Upper lobe of left lung (tissue), 6 donors: ENCODE data around the gene MRC2. TPM values are rescaled to one million over a fixed set of nuclear protein-coding genes. Genes with fewer than 3 reads are reported as not detected.

Experiments used
- ATAC-seq, 2 donors: fragments of 200-7000 bp; cut with Tn5 transposase; one replicate each; pipeline ENCODE4 v1.9.1; 2022; ENCODE audit warnings: mild to moderate bottlenecking in 2 of 2, moderate library complexity in 2 of 2; ENCODE audit not compliant: low FRiP score in 2 of 2
- DNase-seq, 2 donors: peaks; one replicate each; pipeline ENCODE4 v3.0.0-alpha.2; 2019 to 2020
- H3K27ac ChIP-seq, 4 donors: fragments of 200-600 bp; sonication (generic); one replicate each; pipeline ENCODE4 v1.5.1; 2016 to 2019
- H3K27me3 ChIP-seq, 4 donors: fragments of 200-600 bp; sonication (generic); one replicate each; pipeline ENCODE4 v1.5.1; 2017 to 2019
- H3K36me3 ChIP-seq, 4 donors: fragments of 200-600 bp; sonication (generic); one replicate each; pipeline ENCODE4 v1.5.1; 2016 to 2019
- H3K4me1 ChIP-seq, 4 donors: fragments of 200-600 bp; sonication (generic); one replicate each; pipeline ENCODE4 v1.5.1; 2018 to 2019
- H3K4me3 ChIP-seq, 4 donors: fragments of 200-600 bp; sonication (generic); one replicate each; pipeline ENCODE4 v1.5.1; 2017 to 2019; ENCODE audit warnings: mild to moderate bottlenecking in 2 of 4, moderate library complexity in 1 of 4
- H3K9me3 ChIP-seq, 4 donors: fragments of 200-600 bp; sonication (generic); one replicate each; pipeline ENCODE4 v1.5.1; 2018 to 2019
- EP300 ChIP-seq, 4 donors: sonication (generic); formaldehyde crosslinking; IDR thresholded peaks; one replicate each; pipeline ENCODE4 v1.5.1; 2017; ENCODE audit warnings: antibody characterized with exemption in 4 of 4, control low read depth in 2 of 4
- POLR2A ChIP-seq, 4 donors: fragments of 450-650 bp; IDR thresholded peaks; one replicate each; pipeline ENCODE4 v1.5.1; 2016 to 2017; ENCODE audit warnings: antibody characterized with exemption in 4 of 4, mild to moderate bottlenecking in 2 of 4
- POLR2AphosphoS5 ChIP-seq, 2 donors: sonication (generic); formaldehyde crosslinking; IDR thresholded peaks; one replicate each; pipeline ENCODE4 v1.5.1; 2017; ENCODE audit warnings: antibody characterized with exemption in 2 of 2
- WGBS, 2 donors: methylation state at CpG; one replicate each; pipeline ENCODE4 v1.1.5; 2017 to 2018; 5-methylcytosine and 5-hydroxymethylcytosine counted together
- total RNA-seq, 6 donors: library from RNA; depleted of rRNA in 4 of 6; stranded (reverse); fragments of >200 nt in 4 of 6; gene quantifications; one replicate each; pipeline versions ENCODE4 v1.1.0 to v1.2.1, GENCODE V29; 2016 to 2021
- TF ChIP-seq, protein P1 (sequence below), 6 experiments: fragments of 450-650 bp in 4 of 6; fragments of 200-600 bp in 2 of 6; sonication (generic) in 2 of 6; IDR thresholded peaks; one replicate each; pipeline ENCODE4 v1.5.1; 2016 to 2019; ENCODE audit warnings: antibody characterized with exemption in 6 of 6
- donor health status: DM: no; HTN: no; CAD: no; lungs with moderate emphysema.
- donor health status: DM: no; HTN: yes; CAD: no; lungs with severe emphysema.

Gene MRC2
- total RNA-seq, 6 donors from 2014 or later = 32.1 to 185 (median 116) TPM

DNA sequence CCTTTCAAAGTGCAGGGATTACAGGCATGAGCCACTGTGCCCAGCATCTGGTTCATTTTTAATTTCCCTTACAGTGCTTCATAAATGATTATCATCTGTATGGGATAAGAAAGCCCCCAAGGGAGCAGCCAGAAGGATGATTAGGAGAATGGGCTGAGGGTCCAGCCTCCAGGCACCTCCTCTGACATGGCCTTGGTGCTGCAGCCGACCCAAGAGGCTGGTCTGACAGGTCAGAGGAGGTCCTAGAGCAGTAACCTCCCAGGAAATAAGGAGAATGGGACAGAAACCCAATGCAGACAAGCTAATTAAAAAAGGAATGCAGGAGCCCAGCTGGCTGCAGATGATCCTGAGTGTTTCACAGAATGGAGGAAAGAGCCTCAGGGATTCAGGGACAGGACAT lies 29.0 kb downstream of the MRC2 start:
- Histone ChIP-seq H3K4me3 (no peak overlapping the region), H3K27me3 (no peaks in the 10 kb centered on the region), H3K4me1 (peaks cover 21 to 33% (median 27%) of the 10 kb centered on the region in 4 donors), H3K9me3 (peaks cover 0 to 9% (median 0%) of the 10 kb centered on the region in 4 donors), H3K36me3 (no peaks in the 10 kb centered on the region), H3K27ac (no peak overlapping the region)
- ATAC-seq = no peak
- no peak for DNase-seq
- 63% methylated on average over 1 of the region's 1 CpG for WGBS, 2 donors
- TF ChIP-seq, protein P1, sequence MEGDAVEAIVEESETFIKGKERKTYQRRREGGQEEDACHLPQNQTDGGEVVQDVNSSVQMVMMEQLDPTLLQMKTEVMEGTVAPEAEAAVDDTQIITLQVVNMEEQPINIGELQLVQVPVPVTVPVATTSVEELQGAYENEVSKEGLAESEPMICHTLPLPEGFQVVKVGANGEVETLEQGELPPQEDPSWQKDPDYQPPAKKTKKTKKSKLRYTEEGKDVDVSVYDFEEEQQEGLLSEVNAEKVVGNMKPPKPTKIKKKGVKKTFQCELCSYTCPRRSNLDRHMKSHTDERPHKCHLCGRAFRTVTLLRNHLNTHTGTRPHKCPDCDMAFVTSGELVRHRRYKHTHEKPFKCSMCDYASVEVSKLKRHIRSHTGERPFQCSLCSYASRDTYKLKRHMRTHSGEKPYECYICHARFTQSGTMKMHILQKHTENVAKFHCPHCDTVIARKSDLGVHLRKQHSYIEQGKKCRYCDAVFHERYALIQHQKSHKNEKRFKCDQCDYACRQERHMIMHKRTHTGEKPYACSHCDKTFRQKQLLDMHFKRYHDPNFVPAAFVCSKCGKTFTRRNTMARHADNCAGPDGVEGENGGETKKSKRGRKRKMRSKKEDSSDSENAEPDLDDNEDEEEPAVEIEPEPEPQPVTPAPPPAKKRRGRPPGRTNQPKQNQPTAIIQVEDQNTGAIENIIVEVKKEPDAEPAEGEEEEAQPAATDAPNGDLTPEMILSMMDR (IDR thresholded peaks at IDR 0.05) = no peak
- TF ChIP-seq POLR2AphosphoS5 (IDR thresholded peaks at IDR 0.05) (no peak), POLR2A (IDR thresholded peaks at IDR 0.05) (no peak)

DNA sequence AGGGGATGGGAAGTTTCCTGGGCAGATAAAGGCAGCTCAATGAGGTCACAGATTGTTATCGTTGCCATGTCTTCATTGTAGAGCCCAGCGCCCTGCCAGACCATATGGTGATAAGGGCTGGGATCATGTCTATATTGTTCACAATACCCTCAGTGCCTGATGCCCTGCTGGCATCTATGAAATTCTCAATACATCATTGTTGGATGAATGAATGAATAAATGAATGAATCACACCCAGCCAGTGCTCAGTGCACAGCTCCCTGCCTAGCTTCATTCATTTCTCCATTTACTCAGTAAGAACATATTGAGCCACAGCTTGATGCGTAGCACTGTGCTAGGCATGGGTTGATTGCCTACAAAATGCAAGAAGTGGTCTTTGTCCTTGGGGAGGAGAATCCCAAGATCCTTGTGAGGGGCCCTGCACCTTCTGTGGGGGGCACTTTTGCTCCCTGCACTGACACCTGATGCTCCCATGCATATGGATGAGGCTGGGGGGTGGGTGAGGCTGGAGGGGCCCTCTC lies 29.7 kb downstream of the MRC2 start:
- no peak for ATAC-seq
- Histone ChIP-seq H3K27me3 (no peaks in the 10 kb centered on the region), H3K4me1 (peaks cover 18 to 27% (median 22%) of the 10 kb centered on the region in 4 donors), H3K27ac (no peak overlapping the region), H3K4me3 (no peak overlapping the region), H3K9me3 (peaks cover 0 to 9% (median 0%) of the 10 kb centered on the region in 4 donors), H3K36me3 (no peaks in the 10 kb centered on the region)
- 81 to 90% methylated on average over 3 of the region's 3 CpGs for WGBS, 2 donors
- TF ChIP-seq EP300 (IDR thresholded peaks at IDR 0.05) = no peak
- TF ChIP-seq POLR2AphosphoS5 (IDR thresholded peaks at IDR 0.05) = no peak
- TF ChIP-seq POLR2A (IDR thresholded peaks at IDR 0.05) = no peak
- no peak for DNase-seq

DNA sequence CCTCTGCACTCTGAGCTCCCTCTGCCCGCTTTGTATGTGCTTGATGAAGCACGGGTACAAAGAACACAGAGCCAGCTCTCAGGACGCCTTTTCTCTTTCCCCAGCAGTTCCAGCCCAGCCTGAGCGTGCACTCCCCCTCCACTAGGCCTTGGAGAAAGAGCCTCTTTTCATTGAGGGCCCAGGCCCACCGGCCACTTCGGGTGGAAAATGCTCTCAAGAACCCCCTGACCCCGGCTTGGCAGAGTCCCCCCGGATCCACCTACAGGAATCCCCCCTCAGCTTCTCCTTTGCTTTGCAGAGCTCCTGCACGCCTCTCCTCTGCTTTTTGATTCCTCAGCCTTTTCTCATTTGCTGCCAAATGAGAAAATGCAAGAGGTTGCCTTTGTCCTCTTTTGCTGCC lies 30.2 kb downstream of the MRC2 start:
- no peak for TF ChIP-seq POLR2AphosphoS5 (IDR thresholded peaks at IDR 0.05)
- TF ChIP-seq EP300 (IDR thresholded peaks at IDR 0.05) = no peak
- TF ChIP-seq, protein P1 (IDR thresholded peaks at IDR 0.05) = no peak
- no peak for TF ChIP-seq POLR2A (IDR thresholded peaks at IDR 0.05)
- Histone ChIP-seq H3K4me3 (no peak overlapping the region), H3K4me1 (peaks cover 16 to 23% (median 18%) of the 10 kb centered on the region in 4 donors), H3K27ac (no peak overlapping the region), H3K36me3 (no peaks in the 10 kb centered on the region), H3K9me3 (peaks cover 0 to 9% (median 0%) of the 10 kb centered on the region in 4 donors), H3K27me3 (no peaks in the 10 kb centered on the region)
- no peak for ATAC-seq
- DNase-seq = no peak
- 92% methylated on average over 9 of the region's 9 CpGs for WGBS, 2 donors

DNA sequence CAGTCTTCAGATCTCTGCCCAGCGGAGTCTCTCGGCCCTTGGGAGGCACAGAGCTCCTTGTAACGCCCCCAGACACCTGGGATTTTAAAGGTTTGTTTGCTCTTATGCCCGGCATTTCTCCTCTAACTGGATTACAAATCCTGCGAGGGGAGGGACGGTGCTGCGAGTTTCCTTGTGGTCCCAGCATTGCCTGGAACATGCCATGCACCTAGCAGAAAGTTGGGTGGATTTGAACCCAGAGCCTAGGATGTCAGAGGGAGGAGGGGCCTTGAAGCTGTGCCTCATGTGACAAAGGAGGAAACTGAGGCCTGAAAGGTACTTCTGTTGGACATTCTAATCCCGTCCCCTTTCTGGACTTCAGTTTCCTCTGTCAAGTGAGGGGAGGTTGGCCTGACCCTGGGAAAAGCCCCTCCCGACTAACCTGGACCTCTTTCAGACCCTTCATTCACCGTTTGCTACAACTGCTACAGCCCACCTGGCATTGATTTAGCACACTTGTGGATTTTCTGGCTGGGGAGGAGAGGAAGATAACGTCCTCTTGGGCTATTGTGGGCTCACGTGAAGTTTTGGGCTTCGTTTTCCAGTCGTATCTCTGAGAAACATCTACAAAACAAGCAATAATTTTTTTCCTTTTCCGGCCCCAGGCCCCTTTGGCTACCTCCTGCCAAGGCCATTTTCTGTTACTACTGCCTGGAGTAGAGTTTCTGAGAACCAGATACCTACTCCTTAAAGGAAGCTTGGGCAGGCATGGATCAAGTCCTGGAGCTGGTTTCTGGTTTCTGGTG lies 30.9 kb downstream of the MRC2 start:
- Histone ChIP-seq H3K27ac (no peak overlapping the region), H3K9me3 (peaks cover 0 to 9% (median 0%) of the 10 kb centered on the region in 4 donors), H3K27me3 (no peaks in the 10 kb centered on the region), H3K4me1 (peaks cover 9 to 16% (median 12%) of the 10 kb centered on the region in 4 donors), H3K4me3 (no peak overlapping the region), H3K36me3 (no peaks in the 10 kb centered on the region)
- WGBS, 2 donors = 80 to 92% methylated on average over 15 of the region's 15 CpGs
- ATAC-seq = no peak
- no peak for DNase-seq
- TF ChIP-seq POLR2A (IDR thresholded peaks at IDR 0.05) (no peak), POLR2AphosphoS5 (IDR thresholded peaks at IDR 0.05) (no peak), EP300 (IDR thresholded peaks at IDR 0.05) (no peak)
- TF ChIP-seq, protein P1 (IDR thresholded peaks at IDR 0.05) = no peak

DNA sequence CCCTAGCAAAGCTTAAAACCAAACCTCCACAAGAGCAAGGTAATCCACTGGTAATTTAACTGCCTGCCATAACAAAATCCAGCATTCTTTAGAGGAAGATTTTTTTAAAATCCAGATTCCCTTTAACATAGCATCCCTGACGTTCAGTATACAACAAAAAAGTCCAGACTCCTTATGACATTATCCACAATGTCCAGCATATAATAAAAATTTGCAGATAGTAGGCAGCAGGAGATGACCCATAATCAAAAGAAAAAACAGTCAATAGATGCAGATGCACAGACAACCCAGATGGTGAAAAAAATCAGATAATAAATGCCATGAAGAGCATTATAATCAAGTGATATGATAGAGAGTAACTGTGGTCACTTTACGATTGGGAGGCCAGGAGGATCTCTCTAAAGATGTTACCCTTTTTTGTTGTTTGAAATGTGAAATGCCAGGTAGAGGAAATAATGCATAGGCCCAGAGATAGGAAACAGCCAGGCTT lies 33.2 kb downstream of the MRC2 start:
- no peaks in the 10 kb centered on the region for H3K4me1 ChIP-seq
- no peak for DNase-seq
- H3K27ac ChIP-seq = no peak overlapping the region
- no peak overlapping the region for H3K4me3 ChIP-seq
- H3K27me3 ChIP-seq = no peaks in the 10 kb centered on the region
- ATAC-seq = no peak
- TF ChIP-seq, protein P1 (IDR thresholded peaks at IDR 0.05) = no peak
- no peak for TF ChIP-seq POLR2A (IDR thresholded peaks at IDR 0.05)
- TF ChIP-seq POLR2AphosphoS5 (IDR thresholded peaks at IDR 0.05) = no peak
- no peak for TF ChIP-seq EP300 (IDR thresholded peaks at IDR 0.05)
- WGBS, 2 donors = 95 to 96% methylated on average over 2 of the region's 2 CpGs
- H3K36me3 ChIP-seq = peaks cover 0 to 4% (median 0%) of the 10 kb centered on the region in 4 donors
- peaks cover 0 to 9% (median 0%) of the 10 kb centered on the region in 4 donors for H3K9me3 ChIP-seq
